ENCODE results near the gene BTBD1. TPM values are rescaled to one million over a fixed set of nuclear protein-coding genes. Genes with fewer than 3 reads are reported as not detected.
"Not testable (repeated sequence)": the region's sequence is repeated elsewhere in the genome, so short reads cannot be mapped to it uniquely, and the experiment has no call there.

Gene BTBD1
- total and polyA plus RNA-seq, 2 donors, result 44.4 to 61.1 TPM

- Histone ChIP-seq H3K4me1 (ENCODE audit: control insufficient read depth in 2 of 2, insufficient read depth in 2 of 2, low read length in 2 of 2) (no peaks in the 10 kb centered on the region), H3K4me3 (ENCODE audit: low read length in 2 of 2) (no peak overlapping the region), H3K27me3 (ENCODE audit: control insufficient read depth in 2 of 2, insufficient read depth in 1 of 2, low read length in 1 of 2) (no peaks in the 10 kb centered on the region), H3K27ac (ENCODE audit: low read depth in 1 of 2, low read length in 1 of 2) (no peak overlapping the region), H3K36me3 (ENCODE audit: control insufficient read depth in 2 of 2, insufficient read depth in 2 of 2, low read length in 1 of 2) (peaks cover 13 to 28% of the 10 kb centered on the region in 2 donors), H3K9me3 (ENCODE audit: control insufficient read depth in 2 of 2, insufficient read depth in 1 of 2, low read length in 1 of 2) (no peaks in the 10 kb centered on the region)
- 100% methylated on average over 1 of the region's 1 CpG for WGBS
- DNase-seq (ENCODE audit: low read depth in 6 of 9, low spot score in 9 of 9), result no peak
Measured at GRCh38 chr15:83057002-83057401, 10.1 kb downstream of the BTBD1 start.

GRCh38 chr15:83053151-83053550 is 13.9 kb downstream of the BTBD1 start:
- peaks cover 17 to 36% of the 10 kb centered on the region in 2 donors for H3K36me3 ChIP-seq (ENCODE audit: control insufficient read depth in 2 of 2, insufficient read depth in 2 of 2, low read length in 1 of 2)
- no peak overlapping the region for H3K4me3 ChIP-seq (ENCODE audit: low read length in 2 of 2)
- no peaks in the 10 kb centered on the region for H3K27me3 ChIP-seq (ENCODE audit: control insufficient read depth in 2 of 2, insufficient read depth in 1 of 2, low read length in 1 of 2)
- no peaks in the 10 kb centered on the region for H3K4me1 ChIP-seq (ENCODE audit: control insufficient read depth in 2 of 2, insufficient read depth in 2 of 2, low read length in 2 of 2)
- no peaks in the 10 kb centered on the region for H3K9me3 ChIP-seq (ENCODE audit: control insufficient read depth in 2 of 2, insufficient read depth in 1 of 2, low read length in 1 of 2)
- no peak overlapping the region for H3K27ac ChIP-seq (ENCODE audit: low read depth in 1 of 2, low read length in 1 of 2)
- DNase-seq (ENCODE audit: low read depth in 6 of 9, low spot score in 9 of 9), result no peak

GRCh38 chr15:83046558-83047127 is 20.4 kb downstream of the BTBD1 start:
- Histone ChIP-seq H3K4me1 (ENCODE audit: control insufficient read depth in 2 of 2, insufficient read depth in 2 of 2, low read length in 2 of 2) (no peaks in the 10 kb centered on the region), H3K4me3 (ENCODE audit: low read length in 2 of 2) (no peak overlapping the region), H3K9me3 (ENCODE audit: control insufficient read depth in 2 of 2, insufficient read depth in 1 of 2, low read length in 1 of 2) (no peaks in the 10 kb centered on the region), H3K27ac (ENCODE audit: low read depth in 1 of 2, low read length in 1 of 2) (no peak overlapping the region), H3K36me3 (ENCODE audit: control insufficient read depth in 2 of 2, insufficient read depth in 2 of 2, low read length in 1 of 2) (peaks cover 19 to 37% of the 10 kb centered on the region in 2 donors), H3K27me3 (ENCODE audit: control insufficient read depth in 2 of 2, insufficient read depth in 1 of 2, low read length in 1 of 2) (no peaks in the 10 kb centered on the region)
- DNase-seq (ENCODE audit: low read depth in 6 of 9, low spot score in 9 of 9), result no peak
- 93% methylated on average over 3 of the region's 3 CpGs for WGBS

- no peak for DNase-seq (ENCODE audit: low read depth in 6 of 9, low spot score in 9 of 9)
- peaks cover 39 to 50% of the 10 kb centered on the region in 2 donors for H3K36me3 ChIP-seq (ENCODE audit: control insufficient read depth in 2 of 2, insufficient read depth in 2 of 2, low read length in 1 of 2)
Measured at GRCh38 chr15:83044156-83044555, 22.9 kb downstream of the BTBD1 start.

GRCh38 chr15:83039206-83039605 is 27.8 kb downstream of the BTBD1 start:
- Histone ChIP-seq H3K36me3 (ENCODE audit: control insufficient read depth in 2 of 2, insufficient read depth in 2 of 2, low read length in 1 of 2) (peaks cover 34 to 36% of the 10 kb centered on the region in 2 donors), H3K27me3 (ENCODE audit: control insufficient read depth in 2 of 2, insufficient read depth in 1 of 2, low read length in 1 of 2) (no peaks in the 10 kb centered on the region), H3K4me3 (ENCODE audit: low read length in 2 of 2) (no peak overlapping the region), H3K9me3 (ENCODE audit: control insufficient read depth in 2 of 2, insufficient read depth in 1 of 2, low read length in 1 of 2) (no peaks in the 10 kb centered on the region), H3K4me1 (ENCODE audit: control insufficient read depth in 2 of 2, insufficient read depth in 2 of 2, low read length in 2 of 2) (no peaks in the 10 kb centered on the region), H3K27ac (ENCODE audit: low read depth in 1 of 2, low read length in 1 of 2) (no peak overlapping the region)
- 89% methylated on average over 1 of the region's 1 CpG for WGBS
- no peak for DNase-seq (ENCODE audit: low read depth in 6 of 9, low spot score in 9 of 9)

More at GRCh38 chr15:83044156-83044555, 22.9 kb downstream of the BTBD1 start:
- no peak overlapping the region for H3K27ac ChIP-seq (ENCODE audit: low read depth in 1 of 2, low read length in 1 of 2)
- H3K4me1 ChIP-seq (ENCODE audit: control insufficient read depth in 2 of 2, insufficient read depth in 2 of 2, low read length in 2 of 2), result no peaks in the 10 kb centered on the region
- no peak overlapping the region for H3K4me3 ChIP-seq (ENCODE audit: low read length in 2 of 2)
- no peaks in the 10 kb centered on the region for H3K27me3 ChIP-seq (ENCODE audit: control insufficient read depth in 2 of 2, insufficient read depth in 1 of 2, low read length in 1 of 2)
- WGBS, result 98% methylated on average over 12 of the region's 12 CpGs
- no peaks in the 10 kb centered on the region for H3K9me3 ChIP-seq (ENCODE audit: control insufficient read depth in 2 of 2, insufficient read depth in 1 of 2, low read length in 1 of 2)

- no peaks in the 10 kb centered on the region for H3K9me3 ChIP-seq (ENCODE audit: control insufficient read depth in 2 of 2, insufficient read depth in 1 of 2, low read length in 1 of 2)
- DNase-seq (ENCODE audit: low read depth in 6 of 9, low spot score in 9 of 9), result no peak
- H3K4me1 ChIP-seq (ENCODE audit: control insufficient read depth in 2 of 2, insufficient read depth in 2 of 2, low read length in 2 of 2), result no peaks in the 10 kb centered on the region
- no peak overlapping the region for H3K4me3 ChIP-seq (ENCODE audit: low read length in 2 of 2)
- no peak overlapping the region for H3K27ac ChIP-seq (ENCODE audit: low read depth in 1 of 2, low read length in 1 of 2)
- H3K27me3 ChIP-seq (ENCODE audit: control insufficient read depth in 2 of 2, insufficient read depth in 1 of 2, low read length in 1 of 2), result no peaks in the 10 kb centered on the region
- WGBS, result 96% methylated on average over 6 of the region's 6 CpGs
- H3K36me3 ChIP-seq (ENCODE audit: control insufficient read depth in 2 of 2, insufficient read depth in 2 of 2, low read length in 1 of 2), result peaks cover 28 to 31% of the 10 kb centered on the region in 2 donors
Measured at GRCh38 chr15:83036253-83036652, 30.8 kb downstream of the BTBD1 start.

- not testable (repeated sequence) for H3K4me1 ChIP-seq (ENCODE audit: control insufficient read depth in 2 of 2, insufficient read depth in 2 of 2, low read length in 2 of 2); H3K9me3 ChIP-seq (ENCODE audit: control insufficient read depth in 2 of 2, insufficient read depth in 1 of 2, low read length in 1 of 2); H3K4me3 ChIP-seq (ENCODE audit: low read length in 2 of 2); H3K27ac ChIP-seq (ENCODE audit: low read depth in 1 of 2, low read length in 1 of 2); DNase-seq (ENCODE audit: low read depth in 6 of 9, low spot score in 9 of 9); H3K27me3 ChIP-seq (ENCODE audit: control insufficient read depth in 2 of 2, insufficient read depth in 1 of 2, low read length in 1 of 2)
- H3K36me3 ChIP-seq (ENCODE audit: control insufficient read depth in 2 of 2, insufficient read depth in 2 of 2, low read length in 1 of 2), result peaks cover 22 to 25% of the 10 kb centered on the region in 2 donors
- WGBS, result 97% methylated on average over 6 of the region's 6 CpGs
Measured at GRCh38 chr15:83031234-83031633, 35.8 kb downstream of the BTBD1 start.

- Histone ChIP-seq H3K27ac (ENCODE audit: low read depth in 1 of 2, low read length in 1 of 2) (no peak overlapping the region), H3K4me1 (ENCODE audit: control insufficient read depth in 2 of 2, insufficient read depth in 2 of 2, low read length in 2 of 2) (no peaks in the 10 kb centered on the region), H3K27me3 (ENCODE audit: control insufficient read depth in 2 of 2, insufficient read depth in 1 of 2, low read length in 1 of 2) (no peaks in the 10 kb centered on the region), H3K36me3 (ENCODE audit: control insufficient read depth in 2 of 2, insufficient read depth in 2 of 2, low read length in 1 of 2) (peaks cover 21 to 23% of the 10 kb centered on the region in 2 donors), H3K4me3 (ENCODE audit: low read length in 2 of 2) (no peak overlapping the region), H3K9me3 (ENCODE audit: control insufficient read depth in 2 of 2, insufficient read depth in 1 of 2, low read length in 1 of 2) (no peaks in the 10 kb centered on the region)
- WGBS, result 98% methylated on average over 8 of the region's 8 CpGs
- DNase-seq (ENCODE audit: low read depth in 6 of 9, low spot score in 9 of 9), result no peak
Measured at GRCh38 chr15:83030021-83030420, 37.0 kb downstream of the BTBD1 start.

GRCh38 chr15:83018436-83018835 is 48.6 kb downstream of the BTBD1 start:
- DNase-seq (ENCODE audit: low read depth in 6 of 9, low spot score in 9 of 9), result no peak
- no peaks in the 10 kb centered on the region for H3K9me3 ChIP-seq (ENCODE audit: control insufficient read depth in 2 of 2, insufficient read depth in 1 of 2, low read length in 1 of 2)
- WGBS, result 98% methylated on average over 2 of the region's 2 CpGs
- H3K27me3 ChIP-seq (ENCODE audit: control insufficient read depth in 2 of 2, insufficient read depth in 1 of 2, low read length in 1 of 2), result no peaks in the 10 kb centered on the region
- no peak overlapping the region for H3K4me3 ChIP-seq (ENCODE audit: low read length in 2 of 2)
- peaks cover 13 to 34% of the 10 kb centered on the region in 2 donors for H3K36me3 ChIP-seq (ENCODE audit: control insufficient read depth in 2 of 2, insufficient read depth in 2 of 2, low read length in 1 of 2)
- no peak overlapping the region for H3K27ac ChIP-seq (ENCODE audit: low read depth in 1 of 2, low read length in 1 of 2)
- no peaks in the 10 kb centered on the region for H3K4me1 ChIP-seq (ENCODE audit: control insufficient read depth in 2 of 2, insufficient read depth in 2 of 2, low read length in 2 of 2)
